ENCODE results near the gene COMMD7.

COMMD7 gene

GRCh38 chr20:32780749-32781655 is 37.7 kb upstream of the COMMD7 start:
- TF ChIP-seq POU2F2 (IDR thresholded peaks at IDR 0.05; ENCODE audit: low read depth, low read length) = no peak
- no peak for TF ChIP-seq POLR2A (IDR thresholded peaks at IDR 0.05; ENCODE audit: low read depth, low read length)
- TF ChIP-seq POLR2AphosphoS5 (IDR thresholded peaks at IDR 0.05; ENCODE audit: low read depth, low read length) = no peak
- no peak for TF ChIP-seq TAF1 (IDR thresholded peaks at IDR 0.05; ENCODE audit: low read depth, low read length)
- TF ChIP-seq SPI1 (IDR thresholded peaks at IDR 0.05; ENCODE audit: low read depth, low read length) = no peak
- TF ChIP-seq PAX5 (IDR thresholded peaks at IDR 0.05; ENCODE audit: insufficient read depth, low read length, severe bottlenecking) = no peak
- no peak for FAIRE-seq
- DNase-seq (ENCODE audit: insufficient read length, low spot score) = no peak

GRCh38 chr20:32780278-32780677 is 37.0 kb upstream of the COMMD7 start:
- TF ChIP-seq POLR2AphosphoS5 (IDR thresholded peaks at IDR 0.05; ENCODE audit: low read depth, low read length) = no peak
- TF ChIP-seq TAF1 (IDR thresholded peaks at IDR 0.05; ENCODE audit: low read depth, low read length) = no peak
- TF ChIP-seq POU2F2 (IDR thresholded peaks at IDR 0.05; ENCODE audit: low read depth, low read length) = no peak
- no peak for TF ChIP-seq POLR2A (IDR thresholded peaks at IDR 0.05; ENCODE audit: low read depth, low read length)
- no peak for TF ChIP-seq SPI1 (IDR thresholded peaks at IDR 0.05; ENCODE audit: low read depth, low read length)
- no peak for TF ChIP-seq PAX5 (IDR thresholded peaks at IDR 0.05; ENCODE audit: insufficient read depth, low read length, severe bottlenecking)
- no peak for FAIRE-seq
- no peak for DNase-seq (ENCODE audit: insufficient read length, low spot score)

DNA sequence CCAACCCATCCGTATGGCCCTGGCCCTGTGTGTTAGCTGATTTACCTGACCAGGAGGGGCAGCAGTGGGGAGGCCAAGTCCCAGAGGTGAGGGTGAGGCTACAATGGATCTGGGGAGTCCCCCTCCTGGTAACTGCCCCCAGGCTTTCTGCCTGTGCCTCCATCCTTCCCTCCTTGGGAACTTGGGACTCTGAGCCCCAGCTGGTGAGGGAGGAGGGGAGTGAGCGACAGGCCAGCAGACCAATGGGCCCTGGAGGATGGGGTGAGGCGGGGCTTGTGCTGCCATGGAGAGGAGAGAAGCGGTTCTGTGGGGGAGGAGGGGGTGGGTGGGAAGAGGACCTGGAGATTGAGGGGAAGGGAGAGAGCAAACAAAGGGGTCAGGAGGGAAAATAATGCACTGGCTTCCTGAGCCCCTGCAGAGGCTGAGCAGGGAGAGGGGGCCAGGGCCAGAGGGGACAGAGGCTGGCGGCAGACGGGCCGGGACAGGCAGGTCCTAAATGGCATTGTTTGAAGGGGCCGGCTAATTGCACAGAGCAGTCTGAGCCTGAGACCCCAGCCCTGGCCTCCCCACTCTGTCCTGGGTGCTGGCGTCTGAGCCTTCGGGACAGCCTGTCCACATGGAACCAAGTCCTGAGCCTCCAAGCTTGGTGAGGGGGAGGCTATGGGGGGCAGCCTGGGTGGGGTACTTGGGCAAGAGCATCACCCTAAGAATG is 36.4 kb upstream of the COMMD7 start:
- FAIRE-seq = no peak

GRCh38 chr20:32777177-32777956 is 34.1 kb upstream of the COMMD7 start:
- TF ChIP-seq SPI1 (IDR thresholded peaks at IDR 0.05; ENCODE audit: low read depth, low read length) (no peak), PAX5 (IDR thresholded peaks at IDR 0.05; ENCODE audit: insufficient read depth, low read length, severe bottlenecking) (no peak), POU2F2 (IDR thresholded peaks at IDR 0.05; ENCODE audit: low read depth, low read length) (no peak), POLR2AphosphoS5 (IDR thresholded peaks at IDR 0.05; ENCODE audit: low read depth, low read length) (no peak), POLR2A (IDR thresholded peaks at IDR 0.05; ENCODE audit: low read depth, low read length) (no peak), TAF1 (IDR thresholded peaks at IDR 0.05; ENCODE audit: low read depth, low read length) (no peak)
- FAIRE-seq = no peak
- DNase-seq (ENCODE audit: insufficient read length, low spot score) = no peak

More for the DNA sequence above, 36.4 kb upstream of the COMMD7 start:
- no peak for TF ChIP-seq POLR2A (IDR thresholded peaks at IDR 0.05; ENCODE audit: low read depth, low read length)
- TF ChIP-seq SPI1 (IDR thresholded peaks at IDR 0.05; ENCODE audit: low read depth, low read length) = no peak
- DNase-seq (ENCODE audit: insufficient read length, low spot score) = no peak

DNA sequence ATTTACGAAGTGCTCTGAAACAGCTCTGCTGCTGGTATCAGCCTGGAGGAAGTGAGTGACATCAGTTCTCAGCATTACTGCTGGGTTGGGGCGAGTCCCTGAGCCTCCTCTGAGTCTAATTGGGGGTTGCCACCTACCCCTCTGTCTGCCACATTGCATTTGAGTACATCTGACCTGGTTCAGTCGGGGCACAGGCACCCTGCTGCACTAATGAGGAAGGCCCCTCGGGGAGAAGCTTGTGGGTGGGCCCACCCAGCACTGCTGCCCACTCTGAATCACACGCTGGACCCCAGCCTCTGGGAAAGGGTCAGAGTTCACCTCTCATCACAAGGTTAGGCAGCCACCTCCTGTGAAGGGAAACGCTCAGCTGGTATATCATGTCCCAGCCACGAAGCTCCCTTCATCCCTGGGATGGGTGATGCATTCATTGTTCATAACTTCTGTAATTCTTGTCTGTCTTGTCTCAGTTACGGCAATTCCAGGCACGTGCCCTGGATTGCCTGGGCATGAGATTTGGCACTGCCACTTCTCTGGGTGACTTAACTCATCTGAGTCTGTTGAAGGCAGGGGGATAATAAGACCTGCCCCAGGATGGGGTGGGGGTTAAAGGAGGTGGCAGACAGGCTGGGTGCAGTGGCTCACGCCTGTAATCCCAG is 32.2 kb upstream of the COMMD7 start:
- no peak for FAIRE-seq
- TF ChIP-seq POLR2A (IDR thresholded peaks at IDR 0.05; ENCODE audit: low read depth, low read length) (no peak), POLR2AphosphoS5 (IDR thresholded peaks at IDR 0.05; ENCODE audit: low read depth, low read length) (no peak), TAF1 (IDR thresholded peaks at IDR 0.05; ENCODE audit: low read depth, low read length) (no peak), SPI1 (IDR thresholded peaks at IDR 0.05; ENCODE audit: low read depth, low read length) (no peak), POU2F2 (IDR thresholded peaks at IDR 0.05; ENCODE audit: low read depth, low read length) (no peak), PAX5 (IDR thresholded peaks at IDR 0.05; ENCODE audit: insufficient read depth, low read length, severe bottlenecking) (no peak)
- DNase-seq (ENCODE audit: insufficient read length, low spot score) = no peak

DNA sequence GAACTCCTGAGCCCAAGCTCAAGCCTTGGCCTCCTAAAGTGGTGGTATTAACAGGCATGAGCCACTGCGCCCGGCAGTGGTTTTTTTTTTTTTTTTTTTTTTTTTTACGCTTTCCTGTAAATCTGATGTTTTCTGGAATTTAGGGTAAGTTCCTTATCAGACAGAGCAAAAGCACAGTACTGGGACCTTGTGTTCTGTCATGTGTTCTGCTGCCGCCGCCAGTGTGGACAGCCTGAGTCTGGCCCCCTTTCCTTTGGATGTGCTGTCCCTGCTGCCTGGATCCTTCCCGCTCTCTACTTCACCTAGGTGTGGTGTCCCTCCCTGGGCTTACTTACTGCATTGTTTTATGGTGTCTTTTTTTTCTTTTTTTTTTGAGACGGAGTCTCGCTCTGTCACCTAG is 30.6 kb upstream of the COMMD7 start:
- FAIRE-seq (no peak), DNase-seq (ENCODE audit: insufficient read length, low spot score) (no peak)
- TF ChIP-seq TAF1 (IDR thresholded peaks at IDR 0.05; ENCODE audit: low read depth, low read length) = no peak
- TF ChIP-seq POLR2A (IDR thresholded peaks at IDR 0.05; ENCODE audit: low read depth, low read length) = no peak
- TF ChIP-seq PAX5 (IDR thresholded peaks at IDR 0.05; ENCODE audit: insufficient read depth, low read length, severe bottlenecking) = no peak
- no peak for TF ChIP-seq SPI1 (IDR thresholded peaks at IDR 0.05; ENCODE audit: low read depth, low read length)
- no peak for TF ChIP-seq POLR2AphosphoS5 (IDR thresholded peaks at IDR 0.05; ENCODE audit: low read depth, low read length)
- no peak for TF ChIP-seq POU2F2 (IDR thresholded peaks at IDR 0.05; ENCODE audit: low read depth, low read length)

DNA sequence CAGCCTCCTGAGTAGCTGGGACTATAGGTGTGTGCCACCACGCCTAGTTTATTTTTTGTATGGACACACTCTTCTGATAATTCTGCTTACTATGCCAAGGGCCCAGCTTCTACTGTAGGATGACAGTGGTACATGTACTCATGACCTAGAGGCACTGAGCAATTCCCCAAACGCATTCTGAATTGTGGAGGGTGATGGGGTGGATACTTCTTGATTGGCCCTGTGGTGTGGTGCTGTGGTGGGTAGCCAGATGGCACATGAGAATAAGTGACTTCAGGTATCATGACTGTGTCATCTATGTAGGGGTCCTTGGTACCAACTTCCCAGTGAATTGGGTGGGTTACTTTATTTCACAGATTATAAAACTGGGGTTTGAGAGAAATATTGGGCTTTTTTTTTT is 30.0 kb upstream of the COMMD7 start:
- DNase-seq (ENCODE audit: insufficient read length, low spot score) (no peak), FAIRE-seq (no peak)
- TF ChIP-seq PAX5 (IDR thresholded peaks at IDR 0.05; ENCODE audit: insufficient read depth, low read length, severe bottlenecking) (no peak), POLR2AphosphoS5 (IDR thresholded peaks at IDR 0.05; ENCODE audit: low read depth, low read length) (no peak), SPI1 (IDR thresholded peaks at IDR 0.05; ENCODE audit: low read depth, low read length) (no peak), POU2F2 (IDR thresholded peaks at IDR 0.05; ENCODE audit: low read depth, low read length) (no peak), TAF1 (IDR thresholded peaks at IDR 0.05; ENCODE audit: low read depth, low read length) (no peak), POLR2A (IDR thresholded peaks at IDR 0.05; ENCODE audit: low read depth, low read length) (no peak)

DNA sequence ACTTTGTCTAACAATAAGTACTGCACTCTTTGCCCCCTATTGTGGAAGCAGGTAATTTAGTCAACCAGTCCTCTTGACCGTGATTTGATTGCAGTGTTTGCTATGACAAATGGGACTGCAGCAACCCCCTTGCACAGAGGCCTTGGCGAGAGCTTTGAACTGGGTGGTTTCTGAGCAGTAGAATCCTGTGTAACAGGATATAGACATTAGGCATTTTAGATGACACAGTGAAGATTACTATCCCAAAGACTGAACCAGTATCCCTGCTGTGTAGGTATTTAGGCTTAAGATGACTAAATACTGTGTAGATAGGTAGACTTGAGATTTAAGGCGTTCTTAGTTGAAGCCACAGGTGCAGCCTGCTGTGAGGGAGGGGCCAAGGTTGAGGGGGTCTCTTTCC is 28.8 kb upstream of the COMMD7 start:
- no peak for TF ChIP-seq POU2F2 (IDR thresholded peaks at IDR 0.05; ENCODE audit: low read depth, low read length)
- no peak for TF ChIP-seq SPI1 (IDR thresholded peaks at IDR 0.05; ENCODE audit: low read depth, low read length)
- no peak for TF ChIP-seq PAX5 (IDR thresholded peaks at IDR 0.05; ENCODE audit: insufficient read depth, low read length, severe bottlenecking)
- FAIRE-seq = no peak

More for the DNA sequence above, 28.8 kb upstream of the COMMD7 start:
- no peak for DNase-seq (ENCODE audit: insufficient read length, low spot score)

All from GM12891 (cell line).